ENCODE measurements around the gene RARA. TPM values are rescaled to one million over a fixed set of nuclear protein-coding genes. Genes with fewer than 3 reads are reported as not detected.

RARA gene
- total RNA-seq, 2 donors from 2014 or later: 46.8 to 73.4 TPM

- Histone ChIP-seq H3K27me3 (replicated peaks; ENCODE audit: insufficient read depth) (no peaks in the 10 kb centered on the region), H3K4me1 (ENCODE audit: control insufficient read depth in 1 of 2, low read depth in 2 of 2) (peaks cover 32 to 56% of the 10 kb centered on the region in 2 donors), H3K36me3 (no peaks in the 10 kb centered on the region), H3K4me3 (peak overlapping the region; percentile 94), H3K27ac (peak overlapping the region; percentile 91 to 92), H3K9me3 (no peaks in the 10 kb centered on the region)
- ATAC-seq (ENCODE audit: insufficient number of reproducible peaks, low FRiP score, low read depth) (no peak), DNase-seq (ENCODE audit: low spot score) (no peak)
- TF ChIP-seq, protein P1, sequence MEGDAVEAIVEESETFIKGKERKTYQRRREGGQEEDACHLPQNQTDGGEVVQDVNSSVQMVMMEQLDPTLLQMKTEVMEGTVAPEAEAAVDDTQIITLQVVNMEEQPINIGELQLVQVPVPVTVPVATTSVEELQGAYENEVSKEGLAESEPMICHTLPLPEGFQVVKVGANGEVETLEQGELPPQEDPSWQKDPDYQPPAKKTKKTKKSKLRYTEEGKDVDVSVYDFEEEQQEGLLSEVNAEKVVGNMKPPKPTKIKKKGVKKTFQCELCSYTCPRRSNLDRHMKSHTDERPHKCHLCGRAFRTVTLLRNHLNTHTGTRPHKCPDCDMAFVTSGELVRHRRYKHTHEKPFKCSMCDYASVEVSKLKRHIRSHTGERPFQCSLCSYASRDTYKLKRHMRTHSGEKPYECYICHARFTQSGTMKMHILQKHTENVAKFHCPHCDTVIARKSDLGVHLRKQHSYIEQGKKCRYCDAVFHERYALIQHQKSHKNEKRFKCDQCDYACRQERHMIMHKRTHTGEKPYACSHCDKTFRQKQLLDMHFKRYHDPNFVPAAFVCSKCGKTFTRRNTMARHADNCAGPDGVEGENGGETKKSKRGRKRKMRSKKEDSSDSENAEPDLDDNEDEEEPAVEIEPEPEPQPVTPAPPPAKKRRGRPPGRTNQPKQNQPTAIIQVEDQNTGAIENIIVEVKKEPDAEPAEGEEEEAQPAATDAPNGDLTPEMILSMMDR (IDR thresholded peaks at IDR 0.05): no peak
Measured at GRCh38 chr17:40342504-40343218, 33.7 kb downstream of the RARA start.

- Histone ChIP-seq H3K27me3 (replicated peaks; ENCODE audit: insufficient read depth) (no peaks in the 10 kb centered on the region), H3K9me3 (no peaks in the 10 kb centered on the region), H3K4me3 (peak overlapping the region; percentile 94), H3K36me3 (no peaks in the 10 kb centered on the region), H3K4me1 (ENCODE audit: control insufficient read depth in 1 of 2, low read depth in 2 of 2) (peaks cover 40 to 56% of the 10 kb centered on the region in 2 donors), H3K27ac (peak overlapping the region; percentile 91 to 92)
- ATAC-seq (ENCODE audit: insufficient number of reproducible peaks, low FRiP score, low read depth) (no peak), DNase-seq (ENCODE audit: low spot score) (no peak)
- TF ChIP-seq, protein P1 (IDR thresholded peaks at IDR 0.05): no peak
Measured at GRCh38 chr17:40343219-40344119, 34.5 kb downstream of the RARA start.

GRCh38 chr17:40344421-40345160, 35.6 kb downstream of the RARA start:
- DNase-seq (ENCODE audit: low spot score) (no peak), ATAC-seq (ENCODE audit: insufficient number of reproducible peaks, low FRiP score, low read depth) (no peak)
- Histone ChIP-seq H3K27me3 (replicated peaks; ENCODE audit: insufficient read depth) (no peaks in the 10 kb centered on the region), H3K36me3 (no peaks in the 10 kb centered on the region), H3K27ac (peak overlapping the region; percentile 91 to 92), H3K4me3 (peak overlapping the region; percentile 94), H3K4me1 (ENCODE audit: control insufficient read depth in 1 of 2, low read depth in 2 of 2) (peaks cover 49 to 65% of the 10 kb centered on the region in 2 donors), H3K9me3 (no peaks in the 10 kb centered on the region)
- TF ChIP-seq, protein P1 (IDR thresholded peaks at IDR 0.05): no peak

DNA sequence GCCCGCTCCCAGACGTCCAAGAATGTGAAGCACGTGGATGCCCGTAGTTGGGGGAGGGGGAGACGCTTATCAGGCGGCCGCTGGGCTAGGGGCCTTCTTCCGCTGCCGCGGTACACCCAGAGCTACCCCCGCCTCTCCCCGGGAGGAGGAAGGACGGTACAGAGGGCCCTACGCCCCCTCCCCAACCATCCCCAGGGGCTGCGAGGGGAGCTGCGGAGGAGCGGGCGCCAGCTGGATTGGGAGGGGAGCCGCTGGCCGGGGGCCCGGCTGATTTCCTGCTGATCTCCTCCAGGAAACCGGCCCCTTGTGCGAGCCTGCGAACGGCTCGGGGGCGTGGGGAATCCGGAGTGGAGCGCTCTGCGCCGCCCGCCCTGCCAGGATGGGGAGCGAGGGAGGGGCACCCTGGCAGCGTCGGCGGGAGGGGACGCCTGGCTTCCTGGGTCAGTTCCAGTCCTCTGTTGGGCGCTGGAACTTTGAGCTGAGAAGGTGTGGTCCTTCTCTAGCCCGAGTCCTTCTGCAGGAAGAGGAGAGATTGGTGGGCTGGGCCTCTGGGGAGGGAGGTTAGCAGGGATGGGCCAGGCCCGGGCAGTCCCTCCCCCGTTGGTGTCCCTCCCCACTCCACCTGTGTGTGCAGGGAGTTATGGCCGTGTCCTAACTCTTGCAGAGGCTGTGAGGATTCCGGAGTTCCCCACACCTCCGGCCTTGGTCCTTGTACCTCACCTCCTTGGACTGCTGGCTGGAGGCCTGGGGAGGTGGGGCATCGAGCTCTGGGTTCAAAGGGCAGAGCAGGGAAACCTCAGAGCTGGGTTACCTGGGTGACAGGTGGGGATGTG, 36.4 kb downstream of the RARA start:
- Histone ChIP-seq H3K9me3 (no peaks in the 10 kb centered on the region), H3K27ac (peak overlapping the region; percentile 91 to 92), H3K36me3 (no peaks in the 10 kb centered on the region), H3K27me3 (replicated peaks; ENCODE audit: insufficient read depth) (no peaks in the 10 kb centered on the region), H3K4me1 (ENCODE audit: control insufficient read depth in 1 of 2, low read depth in 2 of 2) (peaks cover 49 to 73% of the 10 kb centered on the region in 2 donors), H3K4me3 (peak overlapping the region; percentile 94)
- DNase-seq (ENCODE audit: low spot score) (no peak), ATAC-seq (ENCODE audit: insufficient number of reproducible peaks, low FRiP score, low read depth) (no peak)
- TF ChIP-seq, protein P1 (IDR thresholded peaks at IDR 0.05): no peak

All from thoracic aorta (tissue), 2 donors.